ENCODE data around the gene GRIN1. TPM values are rescaled to one million over a fixed set of nuclear protein-coding genes. Genes with fewer than 3 reads are reported as not detected.

GRIN1 gene
- total and polyA plus RNA-seq, 7 experiments from 2014 or later, result not detected

DNA sequence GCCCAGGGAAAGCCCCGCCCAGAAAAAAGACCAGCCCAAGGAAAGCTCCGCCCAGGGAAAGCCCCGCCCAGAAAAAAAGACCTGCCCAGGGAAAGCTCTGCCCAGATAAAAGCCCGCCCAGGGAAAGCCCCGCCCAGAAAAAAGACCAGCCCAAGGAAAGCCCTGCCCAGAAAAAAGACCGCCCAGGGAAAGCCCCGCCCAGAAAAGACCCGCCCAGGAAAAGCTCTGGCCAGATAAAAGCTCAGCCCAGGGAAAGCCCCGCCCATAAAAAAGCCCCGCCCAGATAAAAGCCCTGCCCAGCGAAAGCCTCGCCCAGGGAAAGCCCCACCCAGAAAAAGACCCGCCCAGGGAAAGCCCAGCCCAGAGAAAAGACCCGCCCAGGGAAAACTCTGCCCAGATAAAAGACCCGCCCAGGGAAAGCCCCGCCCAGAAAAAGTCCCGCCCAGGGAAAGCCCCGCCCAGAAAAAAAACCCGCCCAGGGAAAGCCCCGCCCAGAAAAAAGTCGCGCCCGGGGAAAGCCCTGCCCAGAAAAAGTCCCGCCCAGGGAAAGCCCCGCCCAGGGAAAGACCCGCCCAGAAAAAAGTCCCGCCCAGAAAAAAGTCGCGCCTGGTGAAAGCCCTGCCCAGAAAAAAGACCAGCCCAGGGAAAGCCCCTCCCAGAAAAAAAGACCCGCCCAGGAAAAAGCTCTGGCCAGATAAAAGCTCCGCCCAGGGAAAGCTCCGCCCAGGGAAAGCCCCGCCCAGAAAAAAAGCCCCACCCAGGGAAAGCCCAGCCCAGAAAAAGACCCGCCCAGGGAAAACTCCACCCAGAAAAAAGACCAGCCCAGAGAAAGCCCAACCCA is 11.9 kb downstream of the GRIN1 start:
- H3K4me1 Mint-ChIP-seq, result peaks cover 0 to 10% (median 0%) of the 10 kb centered on the region in 7 donors
- H3K4me3 Mint-ChIP-seq, result no peak overlapping the region
- CTCF ChIA-PET, result no interaction called here

GRCh38 chr9:137152844-137153405 is 14.0 kb downstream of the GRIN1 start:
- Mint-ChIP-seq H3K9me3 (peaks cover 0 to 2% (median 0%) of the 10 kb centered on the region in 11 donors), H3K36me3 (no peaks in the 10 kb centered on the region), H3K4me1 (peaks cover 0 to 15% (median 3%) of the 10 kb centered on the region in 7 donors), H3K27ac (no peak overlapping the region), H3K27me3 (peaks cover 10 to 22% (median 17%) of the 10 kb centered on the region in 5 donors), H3K4me3 (no peak overlapping the region)
- H3K4me3 ChIP-seq (ENCODE audit: low read length), result no peak overlapping the region
- DNase-seq, result no peak
- H3K9me3 ChIP-seq (ENCODE audit: control insufficient read depth in 2 of 3, low read length in 3 of 3), result no peaks in the 10 kb centered on the region
- no peaks in the 10 kb centered on the region for H3K36me3 ChIP-seq (ENCODE audit: control insufficient read depth in 2 of 3, insufficient read depth in 3 of 3, low read length in 3 of 3)
- ATAC-seq, result no peak
- no peak overlapping the region for H3K27ac ChIP-seq (ENCODE audit: low read depth, low read length)
- peaks cover 0 to 16% of the 10 kb centered on the region in 2 donors for H3K4me1 ChIP-seq (ENCODE audit: control insufficient read depth in 2 of 2, insufficient read depth in 2 of 2, low read length in 2 of 2)
- ChIA-PET CTCF (no interaction called here), POLR2A (no interaction called here)
- peaks cover 4 to 18% of the 10 kb centered on the region in 2 donors for H3K27me3 ChIP-seq (ENCODE audit: control insufficient read depth in 2 of 2, insufficient read depth in 2 of 2, low read length in 2 of 2)
- intact Hi-C loops (cut with micrococcal nuclease), result no loop called here

More for the DNA sequence above, 11.9 kb downstream of the GRIN1 start:
- Histone ChIP-seq H3K4me1 (ENCODE audit: control insufficient read depth in 2 of 2, insufficient read depth in 2 of 2, low read length in 2 of 2) (no peaks in the 10 kb centered on the region), H3K36me3 (ENCODE audit: control insufficient read depth in 2 of 3, insufficient read depth in 3 of 3, low read length in 3 of 3) (no peaks in the 10 kb centered on the region), H3K27me3 (ENCODE audit: control insufficient read depth in 2 of 2, insufficient read depth in 2 of 2, low read length in 2 of 2) (peaks cover 0 to 4% of the 10 kb centered on the region in 2 donors), H3K4me3 (ENCODE audit: low read length) (no peak overlapping the region), H3K9me3 (ENCODE audit: control insufficient read depth in 2 of 3, low read length in 3 of 3) (no peaks in the 10 kb centered on the region), H3K27ac (ENCODE audit: low read depth, low read length) (no peak overlapping the region)
- H3K36me3 Mint-ChIP-seq, result no peaks in the 10 kb centered on the region
- H3K27me3 Mint-ChIP-seq, result peaks cover 7 to 16% (median 12%) of the 10 kb centered on the region in 5 donors
- no peak for ATAC-seq
- intact Hi-C loops (cut with micrococcal nuclease), result loop anchor here in 1 of 2 donors (2.0 kb wide), 1 partner anchor 50 kb away; the partner anchor contains the start of gene TPRN
- peak in 1 of 9 donors; percentile 68 for DNase-seq
- H3K27ac Mint-ChIP-seq, result peak overlapping the region in 1 of 9 donors; percentile 65
- H3K9me3 Mint-ChIP-seq, result no peaks in the 10 kb centered on the region
- POLR2A ChIA-PET, result no interaction called here

- ATAC-seq, result peak; percentile 88
- Mint-ChIP-seq H3K9me3 (peaks cover 0 to 3% (median 0%) of the 10 kb centered on the region in 11 donors), H3K27ac (no peak overlapping the region), H3K4me3 (peak overlapping the region in 8 of 10 donors; percentile 27 to 78 (median 66)), H3K4me1 (peaks cover 5 to 19% (median 11%) of the 10 kb centered on the region in 7 donors), H3K36me3 (no peaks in the 10 kb centered on the region), H3K27me3 (peaks cover 32 to 44% (median 38%) of the 10 kb centered on the region in 5 donors)
- H3K9me3 ChIP-seq (ENCODE audit: control insufficient read depth in 2 of 3, low read length in 3 of 3), result no peaks in the 10 kb centered on the region
- no peak overlapping the region for H3K27ac ChIP-seq (ENCODE audit: low read depth, low read length)
- DNase-seq, result peak in 6 of 9 donors; percentile 27 to 77 (median 40)
- CTCF ChIA-PET, result no interaction called here
- peak overlapping the region; percentile 41 for H3K4me3 ChIP-seq (ENCODE audit: low read length)
- peaks cover 4 to 24% of the 10 kb centered on the region in 2 donors for H3K27me3 ChIP-seq (ENCODE audit: control insufficient read depth in 2 of 2, insufficient read depth in 2 of 2, low read length in 2 of 2)
- H3K4me1 ChIP-seq (ENCODE audit: control insufficient read depth in 2 of 2, insufficient read depth in 2 of 2, low read length in 2 of 2), result peaks cover 0 to 16% of the 10 kb centered on the region in 2 donors
- intact Hi-C loops (cut with micrococcal nuclease), result loop anchor here in 1 of 2 donors (1.0 kb wide), 1 partner anchor 67 kb away; no protein-coding TSS in a partner anchor
- POLR2A ChIA-PET, result interaction anchor here (0.9 to 1.0 kb wide), 2 partner anchors 27 to 30 kb away, joined by 3 read pairs; no protein-coding TSS in a partner anchor
- no peaks in the 10 kb centered on the region for H3K36me3 ChIP-seq (ENCODE audit: control insufficient read depth in 2 of 3, insufficient read depth in 3 of 3, low read length in 3 of 3)
These were observed 17.8 kb downstream of the GRIN1 start for GRCh38 chr9:137156567-137157375.

DNA sequence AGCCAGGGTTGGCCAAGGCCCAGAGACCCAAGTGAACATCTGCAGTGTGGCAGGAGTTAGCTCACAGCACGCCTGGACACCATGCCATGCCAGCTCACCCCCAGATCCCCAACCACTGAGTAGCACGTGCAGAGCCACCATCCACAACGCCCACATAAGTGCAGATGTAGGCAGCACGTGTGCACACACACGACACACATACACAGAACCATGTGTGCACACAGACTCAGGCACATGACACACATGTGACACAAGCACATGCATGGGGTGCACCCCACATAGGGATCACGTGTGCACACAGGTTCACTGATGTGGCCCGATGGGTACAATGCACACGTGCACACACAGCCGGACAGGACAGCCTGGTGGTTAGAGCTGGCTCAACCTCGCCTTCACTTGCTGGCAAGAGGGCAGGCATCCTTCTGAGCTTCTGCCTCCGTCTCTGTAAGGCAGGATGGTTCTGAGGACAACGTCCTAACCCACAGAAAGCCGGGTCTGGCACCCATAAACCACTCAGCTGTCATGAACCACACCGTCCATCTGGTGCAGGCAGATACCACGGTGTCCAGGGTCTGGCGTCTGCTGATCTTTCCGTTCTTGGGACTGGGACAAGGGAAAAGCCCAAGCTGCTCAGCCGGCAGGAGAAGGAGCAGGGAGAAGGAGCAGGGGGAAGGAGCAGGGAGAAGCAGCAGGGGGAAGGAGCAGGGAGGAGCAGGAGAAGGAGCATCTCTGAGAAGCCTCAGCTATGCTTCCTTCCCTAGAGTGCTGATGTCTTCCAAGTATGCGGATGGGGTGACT is 18.9 kb downstream of the GRIN1 start:
- Histone ChIP-seq H3K27me3 (ENCODE audit: control insufficient read depth in 2 of 2, insufficient read depth in 2 of 2, low read length in 2 of 2) (peaks cover 4 to 24% of the 10 kb centered on the region in 2 donors), H3K27ac (ENCODE audit: low read depth, low read length) (no peak overlapping the region), H3K4me1 (ENCODE audit: control insufficient read depth in 2 of 2, insufficient read depth in 2 of 2, low read length in 2 of 2) (peaks cover 0 to 16% of the 10 kb centered on the region in 2 donors), H3K36me3 (ENCODE audit: control insufficient read depth in 2 of 3, insufficient read depth in 3 of 3, low read length in 3 of 3) (no peaks in the 10 kb centered on the region), H3K4me3 (ENCODE audit: low read length) (no peak overlapping the region), H3K9me3 (ENCODE audit: control insufficient read depth in 2 of 3, low read length in 3 of 3) (no peaks in the 10 kb centered on the region)
- Mint-ChIP-seq H3K4me3 (peak overlapping the region in 5 of 10 donors; percentile 27 to 55 (median 48)), H3K27me3 (peaks cover 32 to 45% (median 41%) of the 10 kb centered on the region in 5 donors), H3K9me3 (peaks cover 0 to 3% (median 0%) of the 10 kb centered on the region in 11 donors), H3K4me1 (peaks cover 5 to 19% (median 13%) of the 10 kb centered on the region in 7 donors), H3K36me3 (no peaks in the 10 kb centered on the region), H3K27ac (no peak overlapping the region)
- CTCF ChIA-PET, result no interaction called here
- intact Hi-C loops (cut with micrococcal nuclease), result loop anchor here in 1 of 2 donors (1.0 kb wide), 1 partner anchor 65 kb away; no protein-coding TSS in a partner anchor
- ATAC-seq (no peak), DNase-seq (no peak)
- POLR2A ChIA-PET, result interaction anchor here (1.0 kb wide), 1 partner anchor 29 kb away, joined by 3 read pairs; no protein-coding TSS in a partner anchor

DNA sequence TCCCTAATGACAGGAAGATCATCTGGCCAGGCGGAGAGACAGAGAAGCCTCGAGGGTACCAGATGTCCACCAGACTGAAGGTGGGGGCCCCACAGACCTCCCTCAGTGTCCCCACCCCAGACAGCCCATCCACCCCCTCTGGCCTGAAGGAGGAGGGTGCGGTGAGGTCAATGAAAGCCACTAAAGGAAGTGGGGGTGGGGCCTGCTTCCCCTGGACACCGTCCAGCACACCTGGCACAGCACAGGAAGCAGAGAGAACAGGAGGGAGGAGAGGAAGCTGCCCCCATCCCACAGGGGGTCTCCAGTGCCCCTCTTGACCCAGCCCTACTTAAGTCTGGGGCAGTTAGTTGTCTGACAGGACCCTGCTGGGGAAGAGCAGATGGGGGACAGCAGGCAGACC is 19.7 kb downstream of the GRIN1 start:
- POLR2A ChIA-PET, result no interaction called here
- Mint-ChIP-seq H3K27me3 (peaks cover 32 to 49% (median 41%) of the 10 kb centered on the region in 5 donors), H3K9me3 (peaks cover 0 to 3% (median 0%) of the 10 kb centered on the region in 11 donors), H3K4me1 (peaks cover 5 to 19% (median 15%) of the 10 kb centered on the region in 7 donors), H3K27ac (no peak overlapping the region), H3K4me3 (no peak overlapping the region), H3K36me3 (no peaks in the 10 kb centered on the region)
- Histone ChIP-seq H3K4me1 (ENCODE audit: control insufficient read depth in 2 of 2, insufficient read depth in 2 of 2, low read length in 2 of 2) (peaks cover 0 to 16% of the 10 kb centered on the region in 2 donors), H3K36me3 (ENCODE audit: control insufficient read depth in 2 of 3, insufficient read depth in 3 of 3, low read length in 3 of 3) (no peaks in the 10 kb centered on the region), H3K27ac (ENCODE audit: low read depth, low read length) (no peak overlapping the region), H3K4me3 (ENCODE audit: low read length) (no peak overlapping the region), H3K27me3 (ENCODE audit: control insufficient read depth in 2 of 2, insufficient read depth in 2 of 2, low read length in 2 of 2) (peaks cover 4 to 24% of the 10 kb centered on the region in 2 donors), H3K9me3 (ENCODE audit: control insufficient read depth in 2 of 3, low read length in 3 of 3) (no peaks in the 10 kb centered on the region)
- intact Hi-C loops (cut with micrococcal nuclease), result no loop called here
- DNase-seq, result no peak
- ATAC-seq, result no peak
- CTCF ChIA-PET, result no interaction called here
